Heart left ventricle (tissue), 16 donors: ENCODE measurements around the gene GABBR2. TPM values are rescaled to one million over a fixed set of nuclear protein-coding genes. Genes with fewer than 3 reads are reported as not detected.

Experiments used
- ATAC-seq, 4 donors: fragments of 200-7000 bp; cut with Tn5 transposase; one replicate each; pipeline ENCODE4 v1.9.1; 2020 to 2022; ENCODE audit warnings: moderate library complexity in 4 of 4, mild to moderate bottlenecking in 3 of 4, moderate number of reproducible peaks in 1 of 4
- DNase-seq, 5 donors: peaks; one replicate each; pipeline ENCODE4 v3.0.0-alpha.2; 2020
- H3K27ac ChIP-seq, 12 donors: fragments of 200-600 bp; sonication (generic) in 4 of 12; one replicate each; pipeline versions ENCODE4 v1.5.0 to v1.8.0; 2016 to 2022; ENCODE audit warnings: mild to moderate bottlenecking in 2 of 12
- H3K27me3 ChIP-seq, 9 donors: fragments of 200-600 bp; sonication (generic) in 2 of 9; one replicate each; pipeline versions ENCODE4 v1.5.1 to v1.8.0; 2016 to 2022; ENCODE audit warnings: mild to moderate bottlenecking in 3 of 9
- H3K36me3 ChIP-seq, 9 donors: fragments of 200-600 bp; sonication (generic) in 2 of 9; one replicate each; pipeline versions ENCODE4 v1.5.0 to v1.8.0; 2018 to 2022; ENCODE audit warnings: mild to moderate bottlenecking in 2 of 9
- H3K4me1 ChIP-seq, 12 donors: fragments of 200-600 bp; sonication (generic) in 4 of 12; one replicate each; pipeline versions ENCODE4 v1.5.0 to v1.8.0; 2016 to 2022; ENCODE audit warnings: mild to moderate bottlenecking in 3 of 12
- H3K4me3 ChIP-seq, 12 donors: fragments of 200-600 bp; sonication (generic) in 4 of 12; one replicate each; pipeline versions ENCODE4 v1.5.0 to v1.8.0; 2017 to 2022; ENCODE audit warnings: mild to moderate bottlenecking in 9 of 12, moderate library complexity in 4 of 12
- H3K9me3 ChIP-seq, 12 donors: fragments of 200-600 bp; sonication (generic) in 4 of 12; one replicate each; pipeline versions ENCODE4 v1.5.0 to v1.8.0; 2016 to 2022; ENCODE audit warnings: mild to moderate bottlenecking in 1 of 12
- POLR2A ChIP-seq, 2 donors: fragments of 450-650 bp; IDR thresholded peaks; one replicate each; pipeline ENCODE4 v1.6.1; 2017; ENCODE audit warnings: antibody characterized with exemption in 2 of 2, mild to moderate bottlenecking in 2 of 2, moderate library complexity in 2 of 2
- WGBS, 4 donors: extraction: QIAGEN DNeasy Blood & Tissue Kit in 2 of 4; methylation state at CpG; one replicate each; pipeline versions ENCODE4 v1.1.5 to v1.1.7; 2013 to 2018; 5-methylcytosine and 5-hydroxymethylcytosine counted together
- intact Hi-C, 10 donors: fragments of 100-400 bp; cut with DNase I; formaldehyde crosslinking; loops; one replicate each; pipeline versions ENCODE4 v1.11.1 to v1.14.2; 2022
- polyA plus RNA-seq, 2 donors: library from polyadenylated mRNA; stranded (reverse); fragments of 200-250 nt; gene quantifications; one replicate each; pipeline ENCODE4 v1.2.3, GENCODE V29; 2013
- total RNA-seq, 9 donors: library from RNA; depleted of rRNA in 2 of 9; stranded (reverse); fragments of >200 nt in 2 of 9; fragmentation: NEBNext Ultra II Directional in 3 of 9; extraction: Animal tissue kit (Norgen Biotek cat#: 25700) in 3 of 9; gene quantifications; one replicate each; pipeline versions ENCODE4 v1.1.0 to v1.2.4, GENCODE V29; 2016 to 2023
- TF ChIP-seq, protein P1 (sequence below), 12 donors: fragments of 200-600 bp; sonication (generic) in 4 of 12; IDR thresholded peaks; one replicate each; pipeline versions ENCODE4 v1.5.0 to v1.8.0; 2018 to 2022; ENCODE audit warnings: antibody characterized with exemption in 12 of 12, mild to moderate bottlenecking in 5 of 12
- donor health status: ischemic (EF 13 %, LVEDD 7.1; RV severe dilation, severe dysfunction).
- donor health status: healthy with polysubstance abuse.
- donor health status: DM: no; HTN: yes; CAD: no.
- donor health status: DM: no; HTN: no; CAD: no.
- donor health status: ischemic (EF 25% LVEDD 6.9; RV normal size, moderate dysfunction).
- donor health status: ischemic (EF 25% LVEDD 5.7; RV mildly dilated, moderate dysfunction).
- donor health status: healthy.
- donor health status: DM: yes; HTN: yes; CAD: no.
- donor health status: ischemic (EF 35%, LVEDD 5.7; RV mildly dilated, moderate dysfunction).
- donor health status: nonischemic (EF 11% LVEDD 7.7; RV severe dilation, severe dysfunction).
- donor health status: DM: yes; HTN: yes; CAD: no.
- donor health status: PGD.
- donor health status: ischemic (EF 29% LVEDD 5.4; RV normal size, mild dysfunction).
- donor health status: nonischemic (EF 23%, LVEDD 6.1; RV moderate dilation, normal function).

The GABBR2 gene
- total and polyA plus RNA-seq, 11 donors = 0.11 to 3.4 (median 0.58) TPM

GRCh38 chr9:98357921-98358535, 350.7 kb downstream of the GABBR2 start:
- no peaks in the 10 kb centered on the region for H3K9me3 ChIP-seq
- no peak for DNase-seq
- H3K36me3 ChIP-seq = no peaks in the 10 kb centered on the region
- H3K4me3 ChIP-seq = no peak overlapping the region
- no peak for TF ChIP-seq POLR2A (IDR thresholded peaks at IDR 0.05)
- TF ChIP-seq, protein P1, sequence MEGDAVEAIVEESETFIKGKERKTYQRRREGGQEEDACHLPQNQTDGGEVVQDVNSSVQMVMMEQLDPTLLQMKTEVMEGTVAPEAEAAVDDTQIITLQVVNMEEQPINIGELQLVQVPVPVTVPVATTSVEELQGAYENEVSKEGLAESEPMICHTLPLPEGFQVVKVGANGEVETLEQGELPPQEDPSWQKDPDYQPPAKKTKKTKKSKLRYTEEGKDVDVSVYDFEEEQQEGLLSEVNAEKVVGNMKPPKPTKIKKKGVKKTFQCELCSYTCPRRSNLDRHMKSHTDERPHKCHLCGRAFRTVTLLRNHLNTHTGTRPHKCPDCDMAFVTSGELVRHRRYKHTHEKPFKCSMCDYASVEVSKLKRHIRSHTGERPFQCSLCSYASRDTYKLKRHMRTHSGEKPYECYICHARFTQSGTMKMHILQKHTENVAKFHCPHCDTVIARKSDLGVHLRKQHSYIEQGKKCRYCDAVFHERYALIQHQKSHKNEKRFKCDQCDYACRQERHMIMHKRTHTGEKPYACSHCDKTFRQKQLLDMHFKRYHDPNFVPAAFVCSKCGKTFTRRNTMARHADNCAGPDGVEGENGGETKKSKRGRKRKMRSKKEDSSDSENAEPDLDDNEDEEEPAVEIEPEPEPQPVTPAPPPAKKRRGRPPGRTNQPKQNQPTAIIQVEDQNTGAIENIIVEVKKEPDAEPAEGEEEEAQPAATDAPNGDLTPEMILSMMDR (IDR thresholded peaks at IDR 0.05) = no peak
- H3K27me3 ChIP-seq = peaks cover 0 to 23% (median 0%) of the 10 kb centered on the region in 9 donors
- no peaks in the 10 kb centered on the region for H3K4me1 ChIP-seq
- no peak for ATAC-seq
- intact Hi-C loops = loop anchor here in 1 of 10 donors (5.0 kb wide), 1 partner anchor 51 kb away; no protein-coding TSS in a partner anchor
- WGBS, 4 donors = 71 to 89% (median 84%) methylated on average over 6 of the region's 6 CpGs
- no peak overlapping the region for H3K27ac ChIP-seq

- whole genome bisulfite sequencing, 4 donors = 84 to 92% (median 88%) methylated on average over 8 of the region's 8 CpGs
- no peaks in the 10 kb centered on the region for H3K4me1 ChIP-seq
- TF ChIP-seq, protein P1 (IDR thresholded peaks at IDR 0.05) = no peak
- no peak for TF ChIP-seq POLR2A (IDR thresholded peaks at IDR 0.05)
- no peak overlapping the region for H3K4me3 ChIP-seq
- DNase-seq (no peak), ATAC-seq (no peak)
- peaks cover 0 to 26% (median 0%) of the 10 kb centered on the region in 9 donors for H3K27me3 ChIP-seq
- no peaks in the 10 kb centered on the region for H3K36me3 ChIP-seq
- H3K27ac ChIP-seq = no peak overlapping the region
- intact Hi-C loops = loop anchor here in 1 of 10 donors (5.0 kb wide), 1 partner anchor 50 kb away; no protein-coding TSS in a partner anchor
- peaks cover 0 to 1% (median 0%) of the 10 kb centered on the region in 12 donors for H3K9me3 ChIP-seq
Measured at GRCh38 chr9:98356953-98357690, 351.6 kb downstream of the GABBR2 start.

- DNase-seq (no peak), ATAC-seq (no peak)
- Histone ChIP-seq H3K9me3 (peaks cover 0 to 8% (median 0%) of the 10 kb centered on the region in 12 donors), H3K4me1 (no peaks in the 10 kb centered on the region), H3K4me3 (no peak overlapping the region), H3K27me3 (peaks cover 0 to 24% (median 0%) of the 10 kb centered on the region in 9 donors), H3K27ac (no peak overlapping the region), H3K36me3 (no peaks in the 10 kb centered on the region)
- 67 to 81% (median 75%) methylated on average over 4 of the region's 4 CpGs for whole genome bisulfite sequencing, 4 donors
- intact Hi-C loops = loop anchor here in 1 of 10 donors (5.0 kb wide), 1 partner anchor 49 kb away; no protein-coding TSS in a partner anchor
- no peak for TF ChIP-seq POLR2A (IDR thresholded peaks at IDR 0.05)
- TF ChIP-seq, protein P1 (IDR thresholded peaks at IDR 0.05) = no peak
Measured at GRCh38 chr9:98356326-98356725, 352.4 kb downstream of the GABBR2 start.

DNA sequence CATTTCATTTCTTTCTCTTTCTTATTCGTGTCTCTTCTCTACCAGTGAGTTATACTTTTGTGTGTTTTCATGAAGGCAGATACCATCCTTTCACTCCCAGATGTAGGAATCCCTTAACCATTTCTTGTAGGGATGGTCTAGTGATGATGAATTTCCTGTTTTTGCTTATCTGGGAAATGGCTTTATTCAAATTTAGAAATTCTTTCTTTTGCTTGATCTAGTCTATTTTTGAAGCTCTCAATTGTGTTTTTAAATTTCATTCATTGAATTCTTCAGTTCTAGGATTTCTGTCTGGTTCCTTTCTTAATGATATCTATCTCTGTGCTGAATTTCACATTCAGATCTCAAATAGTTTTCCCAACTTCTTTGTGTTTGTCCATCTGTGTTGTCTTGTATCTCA, 357.4 kb downstream of the GABBR2 start:
- no peak overlapping the region for H3K27ac ChIP-seq
- ATAC-seq = no peak
- no peak overlapping the region for H3K4me3 ChIP-seq
- TF ChIP-seq, protein P1 (IDR thresholded peaks at IDR 0.05) = no peak
- no peak for TF ChIP-seq POLR2A (IDR thresholded peaks at IDR 0.05)
- intact Hi-C loops = no loop called here
- peaks cover 0 to 12% (median 0%) of the 10 kb centered on the region in 9 donors for H3K27me3 ChIP-seq
- 0 to 3% (median 1%) methylated on average over 1 of the region's 1 CpG for WGBS, 4 donors
- peaks cover 0 to 22% (median 2%) of the 10 kb centered on the region in 12 donors for H3K9me3 ChIP-seq
- no peaks in the 10 kb centered on the region for H3K36me3 ChIP-seq
- no peaks in the 10 kb centered on the region for H3K4me1 ChIP-seq
- DNase-seq = no peak
